Endothelial cell of umbilical vein (primary cell): ENCODE measurements around the gene WIPF3. TPM values are rescaled to one million over a fixed set of nuclear protein-coding genes. Genes with fewer than 3 reads are reported as not detected.

Source experiments
- BruUV-seq: library from RNA; stranded (reverse); fragments of 400-500 nt; replicated peaks from 2 replicates; lab custom pipeline; 2021; lab: Mats Ljungman, UMichigan
- CTCF ChIA-PET: fragments of 300-600, 350-600 bp; sonication (Branson Sonifier 250); formaldehyde crosslinking; loops from one replicate; lab custom pipeline; 2021; ENCODE audit warnings: antibody characterized with exemption, inconsistent platforms; lab: Charles Lee
- POLR2A ChIA-PET: fragments of 300-600, 350-600 bp; sonication (Branson Sonifier 250); formaldehyde crosslinking; loops from one replicate; lab custom pipeline; 2021; ENCODE audit warnings: antibody characterized with exemption, inconsistent platforms; lab: Charles Lee
- DNase-seq: peaks from one replicate; pipeline ENCODE4 v3.0.0-alpha.2; 2011; ENCODE audit warnings: low read depth, low spot score
- FAIRE-seq: peaks from 2 replicates; lab custom pipeline; 2011; peaks lifted over from hg19 to GRCh38; lab: Jason Lieb, UNC
- H2AFZ ChIP-seq: 2 replicates; pipeline ENCODE4 v1.6.0; 2012; ENCODE audit warnings: low read depth, low read length, control low read depth, inconsistent platforms
- H3K27ac ChIP-seq: 2 replicates; pipeline ENCODE4 v1.5.1; 2011; ENCODE audit warnings: low read depth, mild to moderate bottlenecking, control low read depth, low read length, moderate library complexity; ENCODE audit not compliant: insufficient read depth
- H3K27me3 ChIP-seq, 2 experiments: 2 replicates each; pipeline versions ENCODE4 v1.6.0 to v1.6.1; 2011; ENCODE audit warnings: low read length in 2 of 2, mixed read lengths in 1 of 2; ENCODE audit not compliant: control insufficient read depth in 2 of 2, insufficient read depth in 2 of 2
- H3K36me3 ChIP-seq, 2 experiments: 2 replicates in 1 of 2; 3 replicates in 1 of 2; pipeline ENCODE4 v1.5.1; 2011; ENCODE audit warnings: low read length in 2 of 2, mild to moderate bottlenecking in 1 of 2, moderate library complexity in 1 of 2; ENCODE audit not compliant: control insufficient read depth in 2 of 2, insufficient read depth in 2 of 2; ENCODE audit errors: extremely low read depth in 1 of 2
- H3K4me1 ChIP-seq: 3 replicates; pipeline ENCODE4 v1.5.1; 2011; ENCODE audit warnings: mild to moderate bottlenecking, low read length; ENCODE audit not compliant: control insufficient read depth, insufficient read depth; ENCODE audit errors: extremely low read depth
- H3K4me2 ChIP-seq: 2 replicates; pipeline ENCODE4 v1.6.1; 2011; ENCODE audit warnings: low read length, control low read depth, mixed read lengths; ENCODE audit not compliant: insufficient read depth
- H3K4me3 ChIP-seq, 3 experiments: fragments of 200-600 bp in 1 of 3; sonication (generic), shearing (Covaris generic) in 1 of 3; replicated peaks in 1 of 3; 2 replicates each; pipeline ENCODE4 v1.5.1; 2011 to 2016; ENCODE audit warnings: control low read depth in 3 of 3, low read length in 3 of 3, mild to moderate bottlenecking in 2 of 3, inconsistent platforms in 1 of 3, low read depth in 1 of 3, moderate library complexity in 1 of 3; ENCODE audit not compliant: insufficient read depth in 1 of 3
- H3K79me2 ChIP-seq: 2 replicates; pipeline ENCODE4 v1.6.0; 2012; ENCODE audit warnings: low read length, inconsistent platforms; ENCODE audit not compliant: control insufficient read depth, insufficient read depth
- H3K9ac ChIP-seq: replicated peaks from 2 replicates; pipeline ENCODE3; 2011; ENCODE audit warnings: low read length, control low read depth; ENCODE audit not compliant: insufficient read depth; ENCODE audit errors: extremely low read depth
- H3K9me1 ChIP-seq: replicated peaks from 3 replicates; pipeline ENCODE4 v1.6.0; 2011; ENCODE audit warnings: mild to moderate bottlenecking, low read length; ENCODE audit not compliant: control insufficient read depth, insufficient read depth; ENCODE audit errors: extremely low read depth
- H3K9me3 ChIP-seq: replicated peaks from 2 replicates; pipeline ENCODE4 v1.5.1; 2012; ENCODE audit warnings: low read length, inconsistent platforms; ENCODE audit not compliant: control insufficient read depth, insufficient read depth
- H4K20me1 ChIP-seq: replicated peaks from 2 replicates; pipeline ENCODE3; 2011; ENCODE audit warnings: mild to moderate bottlenecking, low read length; ENCODE audit not compliant: control insufficient read depth, insufficient read depth; ENCODE audit errors: extremely low read depth
- CTCF ChIP-seq, 2 donors: IDR thresholded peaks; 1 replicate in 1 of 2; 2 replicates in 1 of 2; pipeline ENCODE4 v1.5.1; 2011; ENCODE audit warnings: low read length in 2 of 2, mild to moderate bottlenecking in 2 of 2, moderate library complexity in 2 of 2, control low read depth in 1 of 2, inconsistent platforms in 1 of 2, low read depth in 1 of 2; ENCODE audit not compliant: insufficient read depth in 1 of 2; ENCODE audit errors: extremely low read depth in 1 of 2
- EZH2 ChIP-seq: IDR thresholded peaks from 2 replicates; pipeline ENCODE4 v1.6.1; 2012; ENCODE audit warnings: borderline replicate concordance, low read depth, mild to moderate bottlenecking, moderate library complexity, low read length, inconsistent platforms; ENCODE audit not compliant: severe bottlenecking
- FOS ChIP-seq: IDR thresholded peaks from 2 replicates; pipeline ENCODE4 v1.6.1; 2011; ENCODE audit warnings: mild to moderate bottlenecking, low read length, moderate library complexity, borderline replicate concordance; ENCODE audit not compliant: insufficient read depth
- GATA2 ChIP-seq: IDR thresholded peaks from 2 replicates; pipeline ENCODE4 v1.7.0; 2011; ENCODE audit warnings: low read depth, mild to moderate bottlenecking, moderate library complexity, mixed read lengths, low read length; ENCODE audit not compliant: insufficient read length, insufficient read depth
- JUN ChIP-seq: IDR thresholded peaks from 2 replicates; pipeline ENCODE4 v1.6.1; 2011; ENCODE audit warnings: borderline replicate concordance, low read depth; ENCODE audit not compliant: insufficient read length, insufficient read depth
- MAX ChIP-seq: IDR thresholded peaks from 2 replicates; pipeline ENCODE4 v1.6.1; 2011; ENCODE audit not compliant: insufficient read depth, insufficient read length
- MYC ChIP-seq: IDR thresholded peaks from one replicate; pipeline ENCODE4 v1.6.1; 2011; ENCODE audit warnings: mild to moderate bottlenecking, low read depth, low read length
- POLR2A ChIP-seq: IDR thresholded peaks from 2 replicates; pipeline ENCODE4 v1.6.1; 2012; ENCODE audit warnings: low read depth, mild to moderate bottlenecking, control low read depth, low read length
- POLR2AphosphoS5 ChIP-seq: IDR thresholded peaks from 2 replicates; pipeline ENCODE4 v1.6.1; 2012; ENCODE audit warnings: low read depth, mild to moderate bottlenecking, control low read depth, low read length, moderate library complexity; ENCODE audit not compliant: insufficient read depth
- dilution Hi-C: fragments of 300-500 bp; cut with MboI; formaldehyde crosslinking; loops from one replicate; pipeline ENCODE4 v1.15.0; 2019; ENCODE audit warnings: low sequenced_read_pairs; ENCODE audit not compliant: extremely low pct_ligation_motif_present
- intact Hi-C: fragments of 100-400 bp; cut with micrococcal nuclease; formaldehyde crosslinking; loops from one replicate; pipeline ENCODE4 v1.10.0; 2022
- polyA plus RNA-seq, 4 experiments: library from polyadenylated mRNA; depleted of rRNA in 3 of 4; stranded (reverse) in 3 of 4; unstranded in 1 of 4; fragments of >200 nt; gene quantifications; 2 replicates each; pipeline versions ENCODE4 v1.2.1 to v1.2.3, GENCODE V29; 2011 to 2012; ENCODE audit warnings: missing spikeins in 1 of 4
- total RNA-seq: library from RNA; stranded (reverse); gene quantifications from 2 replicates; pipeline ENCODE4 v1.2.3, GENCODE V29; 2021

WIPF3 gene
- total and polyA plus RNA-seq, 2 donors (not counting 3 experiments of a cell fraction or from before 2014, with no cell fraction given) = 0.01 to 0.35 TPM

- Histone ChIP-seq H3K27me3 (peaks cover 11 to 13% of the 10 kb centered on the region in 2 experiments), H4K20me1 (no peaks in the 10 kb centered on the region), H3K9me3 (no peaks in the 10 kb centered on the region), H3K36me3 (no peaks in the 10 kb centered on the region), H3K4me1 (no peaks in the 10 kb centered on the region), H3K4me3 (no peak overlapping the region), H2AFZ (no peak overlapping the region), H3K9me1 (no peaks in the 10 kb centered on the region), H3K9ac (no peak overlapping the region), H3K27ac (no peak overlapping the region), H3K4me2 (no peak overlapping the region), H3K79me2 (no peaks in the 10 kb centered on the region)
- TF ChIP-seq MYC (no peak), GATA2 (no peak), JUN (no peak), FOS (no peak), CTCF (IDR thresholded peaks at IDR 0.05; ENCODE audit: extremely low read depth in 1 of 2, insufficient read depth in 1 of 2, low read depth in 1 of 2, low read length in 2 of 2) (no peak), POLR2A (no peak), EZH2 (no peak), POLR2AphosphoS5 (no peak), MAX (no peak)
- FAIRE-seq (no peak), DNase-seq (no peak)
- no TSS peak for BruUV-seq
- POLR2A ChIA-PET = no interaction called here
- CTCF ChIA-PET = interaction anchor here (0.6 to 1.2 kb wide), 4 partner anchors 10 to 98 kb away, joined by 3 to 5 read pairs (median 3); partner anchors contain the start of gene WIPF3
- dilution Hi-C loops (no loop called here), intact Hi-C loops (no loop called here)
Measured at GRCh38 chr7:29795696-29796580, 10.4 kb upstream of the WIPF3 start.
